OCI-LY3 (cell line): ENCODE measurements around the gene VSIG10L2.

Experiments used
- H2AFZ ChIP-seq: fragments of 200-600, 300-600 bp; shearing (Covaris generic); 2 replicates; pipeline ENCODE4 v1.6.0; 2014; ENCODE audit warnings: antibody characterized with exemption, low read depth, low read length
- H3K27ac ChIP-seq: fragments of 200-600, 300-600 bp; sonication (generic); 2 replicates; pipeline ENCODE4 v1.5.1; 2014; ENCODE audit warnings: mild to moderate bottlenecking, low read length, moderate library complexity, mixed read lengths
- H3K27me3 ChIP-seq: fragments of 200-600, 300-600 bp; sonication (generic); 2 replicates; pipeline ENCODE4 v1.6.1; 2014; ENCODE audit warnings: low read depth, low read length, mixed read lengths
- H3K36me3 ChIP-seq: fragments of 200-600, 300-600 bp; sonication (generic); replicated peaks from 2 replicates; pipeline ENCODE3; 2014; ENCODE audit warnings: low read depth, low read length, mixed read lengths
- H3K4me1 ChIP-seq: fragments of 300-600, 200-600 bp; sonication (generic); 2 replicates; pipeline ENCODE4 v1.6.1; 2014; ENCODE audit warnings: low read length, mixed read lengths
- H3K4me2 ChIP-seq: fragments of 200-600, 300-600 bp; sonication (generic); 2 replicates; pipeline ENCODE4 v1.6.1; 2014; ENCODE audit warnings: low read length, mixed read lengths
- H3K4me3 ChIP-seq: fragments of 300-600, 200-600 bp; sonication (generic); 2 replicates; pipeline ENCODE4 v1.5.1; 2014; ENCODE audit warnings: antibody characterized with exemption, mild to moderate bottlenecking, low read length, moderate library complexity
- H3K79me2 ChIP-seq: fragments of 300-600, 200-600 bp; shearing (Covaris generic); 2 replicates; pipeline ENCODE4 v1.6.1; 2014; ENCODE audit warnings: mild to moderate bottlenecking, low read length, mixed read lengths
- H3K9ac ChIP-seq: fragments of 300-600, 200-600 bp; shearing (Covaris generic); 2 replicates; pipeline ENCODE4 v1.6.0; 2014; ENCODE audit warnings: mild to moderate bottlenecking, low read length, moderate library complexity
- H3K9me3 ChIP-seq: fragments of 200-600, 300-600 bp; shearing (Covaris generic); 2 replicates; pipeline ENCODE4 v1.6.1; 2014; ENCODE audit warnings: low read length, mixed read lengths; ENCODE audit not compliant: insufficient read depth
- H4K20me1 ChIP-seq: fragments of 200-600, 300-600 bp; sonication (generic); 2 replicates; pipeline ENCODE4 v1.6.1; 2016; ENCODE audit warnings: low read length, mixed read lengths; ENCODE audit not compliant: insufficient read depth
- EZH2phosphoT487 ChIP-seq: fragments of 200-600 bp; shearing (Covaris generic); IDR thresholded peaks from 2 replicates; pipeline ENCODE4 v1.6.1; 2018; ENCODE audit warnings: antibody characterized with exemption, mixed run types, low read depth
- TF ChIP-seq, protein P1 (sequence below): fragments of 200-600, 300-600 bp; sonication (generic); IDR thresholded peaks from 2 replicates; pipeline ENCODE4 v1.5.1; 2014; ENCODE audit warnings: antibody characterized with exemption, low read length, low read depth

Gene VSIG10L2

DNA sequence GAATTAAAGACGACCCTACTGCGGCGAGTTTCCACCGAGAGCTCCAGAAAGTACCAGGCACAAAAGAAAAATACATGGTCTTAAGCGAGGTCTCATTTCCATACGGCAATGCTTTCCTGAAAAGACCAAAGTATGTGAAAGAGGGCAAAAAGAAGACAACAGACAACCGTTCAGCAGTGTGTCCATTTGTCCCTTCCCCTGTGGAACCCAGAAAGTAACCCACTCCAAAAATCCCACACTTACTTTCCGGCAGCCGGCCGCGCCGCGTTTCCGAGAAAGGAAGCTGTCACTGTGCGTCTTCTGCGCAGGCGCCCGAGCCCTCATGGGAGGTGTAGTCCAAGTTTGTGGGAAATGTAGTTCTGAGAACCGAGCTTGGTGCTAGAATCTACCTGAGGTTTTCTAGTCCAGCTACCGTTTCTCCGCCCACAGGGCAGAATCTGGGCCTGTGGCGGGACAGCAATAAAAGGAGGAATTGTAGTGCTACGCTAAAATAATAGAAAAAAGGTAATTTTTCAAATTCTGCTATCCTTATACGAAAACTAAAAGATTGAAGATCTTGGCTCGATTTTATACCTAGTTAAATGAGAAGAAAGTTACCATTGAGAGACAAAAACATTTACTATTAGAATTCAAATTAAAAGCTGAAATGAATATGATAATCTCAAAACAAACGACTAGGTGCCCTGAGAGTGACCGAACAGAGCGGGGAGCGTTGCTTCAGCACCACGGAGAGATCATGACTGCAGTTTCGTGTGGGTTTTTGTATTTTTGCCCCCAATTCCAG is 42.7 kb upstream of the VSIG10L2 start, which contains the start of gene PUS3:
TSS of gene PUS3 (minus strand) at position 280 of the 784 bp plus-strand sequence. CDS start 6,922 bp downstream, outside the sequence.
- peaks cover 4% of the 10 kb centered on the region for H3K4me1 ChIP-seq
- peaks cover 23% of the 10 kb centered on the region for H3K36me3 ChIP-seq
- peak within 1 kb of the TSS; percentile 85 for H3K9ac ChIP-seq
- peak within 1 kb of the TSS; percentile 35; the same call in 1 of the 2 replicates for H3K27ac ChIP-seq
- TF ChIP-seq, protein P1, sequence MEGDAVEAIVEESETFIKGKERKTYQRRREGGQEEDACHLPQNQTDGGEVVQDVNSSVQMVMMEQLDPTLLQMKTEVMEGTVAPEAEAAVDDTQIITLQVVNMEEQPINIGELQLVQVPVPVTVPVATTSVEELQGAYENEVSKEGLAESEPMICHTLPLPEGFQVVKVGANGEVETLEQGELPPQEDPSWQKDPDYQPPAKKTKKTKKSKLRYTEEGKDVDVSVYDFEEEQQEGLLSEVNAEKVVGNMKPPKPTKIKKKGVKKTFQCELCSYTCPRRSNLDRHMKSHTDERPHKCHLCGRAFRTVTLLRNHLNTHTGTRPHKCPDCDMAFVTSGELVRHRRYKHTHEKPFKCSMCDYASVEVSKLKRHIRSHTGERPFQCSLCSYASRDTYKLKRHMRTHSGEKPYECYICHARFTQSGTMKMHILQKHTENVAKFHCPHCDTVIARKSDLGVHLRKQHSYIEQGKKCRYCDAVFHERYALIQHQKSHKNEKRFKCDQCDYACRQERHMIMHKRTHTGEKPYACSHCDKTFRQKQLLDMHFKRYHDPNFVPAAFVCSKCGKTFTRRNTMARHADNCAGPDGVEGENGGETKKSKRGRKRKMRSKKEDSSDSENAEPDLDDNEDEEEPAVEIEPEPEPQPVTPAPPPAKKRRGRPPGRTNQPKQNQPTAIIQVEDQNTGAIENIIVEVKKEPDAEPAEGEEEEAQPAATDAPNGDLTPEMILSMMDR = no peak
- TF ChIP-seq EZH2phosphoT487 = no peak
- no peaks in the 10 kb centered on the region for H3K9me3 ChIP-seq
- peak within 1 kb of the TSS; percentile 96 for H3K4me3 ChIP-seq
- 0 out of 2 replicates have a peak, but pooled peaks cover 2% of the 10 kb centered on the region for H3K27me3 ChIP-seq
- peak within 1 kb of the TSS; percentile 69 for H3K4me2 ChIP-seq
- H3K79me2 ChIP-seq = peaks cover 36% of the 10 kb centered on the region
- H2AFZ ChIP-seq = peak within 1 kb of the TSS; percentile 99
- H4K20me1 ChIP-seq = no peaks in the 10 kb centered on the region

DNA sequence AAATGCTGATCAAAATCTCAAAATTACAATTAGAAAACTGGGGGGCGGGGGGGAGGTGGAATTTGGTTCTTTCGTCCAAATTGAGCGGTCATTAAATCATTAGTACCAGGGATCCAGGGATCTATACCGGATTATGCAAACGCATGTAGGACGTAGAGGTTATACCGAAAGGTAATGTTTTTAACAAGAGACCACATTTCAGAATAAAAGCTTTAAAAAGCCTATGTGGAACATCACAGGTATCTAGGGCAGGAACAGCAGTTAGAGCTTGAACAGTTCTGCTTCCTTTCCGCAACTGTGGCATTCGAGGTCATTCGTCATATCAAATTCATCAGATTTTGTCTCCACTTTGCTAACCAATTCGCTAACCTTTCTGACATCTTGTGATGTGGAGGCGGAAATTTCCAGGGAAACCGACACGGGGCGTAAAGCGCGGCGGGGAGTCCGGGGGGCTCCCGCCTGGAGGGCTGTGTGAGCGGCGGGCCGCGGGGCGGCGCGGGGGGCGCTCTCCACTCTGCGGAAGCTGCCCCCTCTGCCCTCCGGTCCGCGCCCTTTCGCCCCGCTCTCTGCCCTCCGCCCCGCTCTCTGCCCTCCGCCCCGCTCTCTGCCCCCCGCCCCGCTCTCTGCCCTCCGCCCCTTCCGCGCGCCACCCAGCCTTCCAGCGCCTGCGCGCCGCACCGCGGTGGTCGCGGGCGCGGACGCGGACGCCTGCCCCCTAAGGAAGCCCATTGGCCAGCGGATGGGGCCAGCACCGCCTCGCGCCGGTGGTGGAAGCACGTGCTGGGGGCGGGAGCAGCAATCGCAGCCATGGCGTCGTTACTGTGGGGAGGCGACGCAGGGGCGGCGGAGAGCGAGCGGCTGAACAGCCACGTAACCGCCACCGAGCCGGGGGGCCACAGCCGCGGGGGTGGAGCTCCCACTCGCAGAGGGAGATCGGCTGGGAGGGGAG is 41.9 kb upstream of the VSIG10L2 start, which contains the start of gene DDX25:
TSS of gene DDX25 (plus strand) at position 798 of the 949 bp plus-strand sequence. CDS start at position 808, 10 bp downstream.
- Histone ChIP-seq H3K27me3 (0 out of 2 replicates have a peak, but pooled peaks cover 8% of the 10 kb centered on the region), H3K4me3 (peak within 1 kb of the TSS; percentile 96)
- TF ChIP-seq, protein P1 = no peak

DNA sequence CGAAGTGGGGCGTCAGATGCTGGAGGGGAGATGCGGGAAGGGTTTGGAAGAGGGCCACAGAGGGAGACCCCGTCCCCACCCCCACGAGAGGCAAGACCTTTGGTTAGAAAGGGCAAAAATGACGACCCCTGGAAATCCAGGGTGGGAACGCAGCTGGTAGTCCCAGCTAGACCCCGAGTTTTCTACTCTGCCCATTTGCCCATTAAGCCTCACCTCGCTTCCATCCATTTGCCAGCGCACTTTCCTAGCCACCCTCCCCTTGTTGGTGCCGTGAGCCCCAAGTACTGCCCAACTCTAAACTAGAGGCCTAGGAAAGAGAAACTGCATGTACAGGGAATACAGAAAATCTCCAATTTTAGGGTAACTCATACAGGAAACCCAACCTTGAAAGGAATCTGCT is 41.2 kb upstream of the VSIG10L2 start:
- H3K4me3 ChIP-seq = no peak overlapping the region
- H3K9ac ChIP-seq = no peak overlapping the region

More for the DNA sequence above, 41.9 kb upstream of the VSIG10L2 start, which contains the start of gene DDX25:
- H2AFZ ChIP-seq = 0 out of 2 replicates have a peak within 1 kb of the TSS, but pooled peaks have one; percentile 16
- H3K9me3 ChIP-seq = no peaks in the 10 kb centered on the region
- H3K4me1 ChIP-seq = peaks cover 4% of the 10 kb centered on the region
- H3K36me3 ChIP-seq = peaks cover 20% of the 10 kb centered on the region
- H3K9ac ChIP-seq = no peak within 1 kb of the TSS
- H3K27ac ChIP-seq = no peak within 1 kb of the TSS
- peak within 1 kb of the TSS; percentile 69 for H3K4me2 ChIP-seq
- H3K79me2 ChIP-seq = peaks cover 29% of the 10 kb centered on the region
- H4K20me1 ChIP-seq = no peaks in the 10 kb centered on the region

More for the DNA sequence above, 41.2 kb upstream of the VSIG10L2 start:
- Histone ChIP-seq H3K79me2 (peaks cover 22% of the 10 kb centered on the region), H3K36me3 (peaks cover 15% of the 10 kb centered on the region), H3K27ac (no peak overlapping the region), H3K4me1 (peaks cover 4% of the 10 kb centered on the region), H4K20me1 (no peaks in the 10 kb centered on the region), H2AFZ (no peak overlapping the region), H3K9me3 (no peaks in the 10 kb centered on the region), H3K4me2 (no peak overlapping the region), H3K27me3 (0 out of 2 replicates have a peak, but pooled peaks cover 12% of the 10 kb centered on the region)
- TF ChIP-seq, protein P1 = no peak
- no peak for TF ChIP-seq EZH2phosphoT487
